IPS-NIHi7 (cell line): ENCODE data around the gene PRSS57.

Experiments
- DNase-seq: peaks from one replicate; pipeline ENCODE4 v3.0.0; 2012; ENCODE audit warnings: mixed read lengths; ENCODE audit errors: extremely low spot score

PRSS57 gene

DNA sequence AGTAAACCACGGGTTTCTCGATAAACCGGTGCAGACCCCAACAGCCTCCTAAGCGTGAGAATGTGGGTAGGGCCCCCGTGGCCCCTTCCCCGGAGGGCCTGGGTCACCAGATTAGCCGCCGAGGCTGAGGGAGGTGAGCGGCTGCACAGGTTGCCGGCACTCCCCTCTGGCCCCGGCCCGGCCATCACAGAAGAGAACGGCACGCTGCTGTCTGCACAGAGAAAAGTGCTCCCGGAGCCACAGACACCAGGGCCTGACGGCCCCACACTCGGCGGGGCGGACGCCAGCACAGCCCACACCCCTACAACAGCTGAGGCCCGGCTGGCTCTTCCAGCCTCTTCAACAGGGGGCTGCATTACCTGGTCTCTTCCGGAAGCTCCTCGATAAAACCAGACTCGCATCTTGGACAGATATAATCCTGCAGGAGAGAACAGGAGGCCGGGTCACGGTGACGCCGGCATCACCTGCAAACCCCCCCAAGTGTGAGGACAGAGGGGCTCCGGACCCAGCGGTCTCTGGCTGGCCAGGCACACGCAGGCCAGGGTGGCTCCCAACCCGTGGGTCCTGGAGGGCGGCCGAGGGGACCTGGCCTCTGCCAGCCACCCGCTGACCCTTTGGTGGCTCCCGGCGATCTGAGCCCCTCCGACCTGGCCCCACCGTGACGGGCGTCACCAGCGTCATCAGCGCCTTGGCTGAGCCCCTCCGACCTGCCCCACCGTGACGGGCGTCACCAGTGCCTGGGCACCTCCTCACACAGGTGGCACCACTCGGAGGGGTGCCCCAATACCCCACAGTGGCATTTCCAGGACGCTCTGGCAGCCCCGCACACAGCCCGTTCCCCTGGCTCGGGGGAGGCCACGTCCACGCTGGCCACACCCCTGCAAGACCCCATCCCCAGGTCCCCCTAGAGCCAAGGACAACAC is 42.5 kb downstream of the PRSS57 start:
- no peak for DNase-seq

DNA sequence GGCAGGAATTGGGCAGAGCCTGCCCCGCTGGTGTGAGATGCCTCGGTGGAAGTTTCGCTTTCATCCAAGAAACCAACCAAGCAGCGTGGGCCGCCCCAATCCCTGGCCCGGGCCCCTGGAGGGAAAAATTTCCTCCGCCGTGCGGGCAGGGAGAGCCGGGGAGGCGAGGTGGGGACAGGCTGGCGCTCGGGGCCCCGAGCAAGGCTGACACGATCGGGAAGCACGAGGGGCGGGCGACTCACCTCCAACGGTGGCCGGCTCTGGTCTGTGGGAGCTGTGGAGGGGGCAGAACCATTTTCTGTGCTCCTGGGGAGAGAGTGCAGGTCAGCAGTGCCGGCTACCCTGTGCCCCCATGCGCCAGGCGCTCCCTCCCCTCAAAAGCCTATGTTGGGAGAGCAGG is 43.3 kb downstream of the PRSS57 start:
- no peak for DNase-seq

DNA sequence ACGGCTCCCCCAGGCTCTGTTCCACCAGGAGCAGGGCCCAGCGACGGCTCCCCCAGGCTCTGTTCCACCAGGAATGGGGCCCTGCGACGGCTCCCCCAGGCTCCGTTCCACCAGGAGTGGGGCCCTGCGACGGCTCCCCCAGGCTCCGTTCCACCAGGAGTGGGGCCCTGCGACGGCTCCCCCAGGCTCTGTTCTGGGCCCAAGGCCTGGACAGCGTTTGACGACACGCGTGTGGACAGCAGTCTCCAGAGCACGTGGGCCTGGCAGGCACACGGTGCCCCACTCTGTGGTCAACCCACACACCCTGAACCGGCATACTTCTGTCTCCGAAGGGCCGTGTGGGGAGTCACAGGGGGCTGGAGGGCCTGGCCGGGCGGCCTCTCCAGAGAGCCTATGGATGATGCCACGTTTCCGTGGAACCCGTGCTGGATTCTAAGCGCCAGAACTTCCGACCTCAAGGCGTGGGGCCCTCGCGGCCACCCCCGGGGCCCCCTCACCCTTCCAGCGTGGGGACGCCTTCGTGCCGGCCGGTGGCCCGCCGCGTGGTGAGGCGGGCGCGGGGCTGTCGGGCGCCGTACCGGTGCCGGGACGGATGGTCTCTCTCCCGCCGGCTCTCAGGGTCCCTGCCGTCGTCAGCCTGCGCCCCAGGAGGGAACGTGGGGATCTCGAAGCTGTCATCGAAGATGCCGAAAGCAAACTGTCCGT is 44.0 kb downstream of the PRSS57 start:
- DNase-seq, result no peak

DNA sequence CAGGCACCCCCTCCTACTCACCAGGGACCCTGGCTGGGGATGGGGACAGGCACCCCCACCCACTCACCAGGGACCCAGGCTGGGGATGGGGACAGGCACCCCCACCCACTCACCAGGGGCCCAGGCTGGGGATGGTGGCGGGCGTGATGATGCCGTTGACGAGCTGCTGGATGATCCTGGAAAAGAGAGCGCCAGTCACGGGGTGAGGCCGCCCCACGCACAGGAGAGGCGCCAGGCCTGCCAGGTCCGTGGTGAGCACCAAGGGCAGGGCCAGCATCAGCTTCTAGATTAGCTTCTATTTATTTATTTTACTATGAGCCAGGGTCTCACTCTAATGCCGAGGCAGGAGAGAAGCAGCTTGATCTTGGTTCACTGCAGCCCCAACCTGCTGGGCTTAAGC is 45.1 kb downstream of the PRSS57 start:
- DNase-seq, result no peak

DNA sequence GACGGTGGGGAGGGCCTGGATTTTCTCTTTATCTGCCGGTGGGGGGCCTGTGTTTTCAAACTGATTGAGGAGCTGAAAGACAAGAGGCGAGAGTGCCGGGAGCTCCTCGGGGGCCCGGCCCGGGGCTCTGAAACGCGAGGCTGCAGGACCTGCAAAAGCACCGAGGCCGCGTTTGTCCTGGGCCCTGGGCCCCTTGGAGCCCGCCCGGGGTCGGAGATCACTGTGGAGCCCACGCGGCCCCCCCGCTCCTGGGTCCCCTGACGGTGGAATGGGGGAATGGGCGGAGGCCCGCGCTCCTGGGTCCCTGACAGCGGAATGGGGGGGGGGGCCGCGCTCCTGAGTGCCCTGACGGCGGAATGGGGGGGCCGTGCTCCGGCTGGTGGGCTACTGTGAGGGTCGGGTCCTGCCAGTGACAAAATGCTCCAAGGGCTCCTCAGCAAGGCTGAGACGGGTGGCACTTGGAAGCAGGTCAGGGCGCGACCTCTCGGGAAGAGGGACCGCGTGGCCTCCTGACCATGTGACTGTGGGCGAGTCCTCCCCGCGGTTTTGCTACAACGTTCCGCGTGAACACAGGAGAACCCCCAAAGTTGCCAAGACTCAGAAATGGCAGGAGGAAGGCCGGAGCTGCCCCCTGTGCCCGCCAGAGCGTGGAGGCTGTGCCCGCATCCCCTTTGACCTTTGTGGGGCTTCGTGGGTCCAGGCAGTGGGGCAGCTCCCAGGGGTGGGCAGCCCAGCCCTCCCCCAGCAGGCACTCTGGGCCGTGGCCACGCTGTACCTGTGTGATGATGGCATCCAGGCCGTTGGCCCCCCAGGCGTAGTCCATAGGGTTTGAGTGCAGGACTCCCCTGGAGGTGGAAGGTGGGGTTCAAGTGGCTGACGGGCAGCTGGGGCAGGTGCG is 46.1 kb downstream of the PRSS57 start:
- no peak for DNase-seq

DNA sequence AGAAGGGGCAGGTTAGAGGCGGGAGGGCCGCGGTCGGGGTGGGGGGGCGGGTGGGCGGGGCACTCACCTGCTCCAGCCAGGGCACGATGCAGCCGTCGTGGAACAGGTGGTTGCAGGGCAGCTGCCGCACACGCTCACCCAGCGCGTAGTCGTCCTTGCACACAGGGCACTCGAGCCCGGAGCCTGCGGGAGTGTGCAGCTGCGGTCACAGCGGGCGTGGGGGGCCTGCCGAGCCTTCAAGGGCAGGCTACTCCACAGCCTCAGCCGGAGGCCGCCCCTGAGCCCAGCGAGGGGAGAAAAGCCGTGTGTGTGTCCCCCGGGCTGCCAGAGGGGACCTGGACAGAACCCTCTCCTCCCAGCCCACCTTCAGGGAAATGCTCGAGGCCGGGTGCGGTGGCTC is 46.9 kb downstream of the PRSS57 start:
- no peak for DNase-seq

DNA sequence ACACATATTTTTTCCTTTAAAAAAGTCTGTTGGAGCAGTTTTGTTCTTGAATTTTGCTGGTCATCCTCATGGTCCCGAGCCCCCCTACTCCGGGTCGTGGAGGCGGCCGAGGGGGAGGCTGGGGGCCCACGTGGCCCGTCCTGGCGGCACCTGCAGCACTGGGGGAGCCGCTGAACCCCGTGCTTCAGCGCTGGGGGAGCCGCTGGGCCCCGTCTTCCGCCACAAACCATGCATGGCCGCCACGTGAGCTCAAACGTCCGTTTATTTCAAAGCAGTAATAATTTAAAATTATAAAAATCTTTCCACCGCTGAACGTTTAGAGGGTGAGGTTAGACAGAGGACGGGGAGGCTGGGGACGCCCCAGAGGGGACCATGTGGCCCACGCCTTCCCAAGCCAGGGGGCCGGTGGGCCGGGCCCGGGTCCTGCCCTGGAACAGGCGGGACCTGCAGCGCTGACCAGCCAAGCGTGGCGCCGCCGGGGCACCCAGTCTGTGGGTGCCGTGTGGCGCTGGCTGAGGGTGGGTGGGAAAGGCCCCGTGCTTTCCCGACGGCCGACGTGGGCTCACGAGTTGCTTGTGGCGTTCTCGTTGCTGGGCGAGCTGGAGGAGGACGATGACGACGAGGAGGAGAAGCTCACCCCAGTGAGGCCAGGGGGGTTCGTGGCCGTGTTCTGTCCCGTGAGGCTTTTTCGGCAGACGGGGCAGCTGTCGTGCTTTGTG is 47.5 kb downstream of the PRSS57 start:
- no peak for DNase-seq

DNA sequence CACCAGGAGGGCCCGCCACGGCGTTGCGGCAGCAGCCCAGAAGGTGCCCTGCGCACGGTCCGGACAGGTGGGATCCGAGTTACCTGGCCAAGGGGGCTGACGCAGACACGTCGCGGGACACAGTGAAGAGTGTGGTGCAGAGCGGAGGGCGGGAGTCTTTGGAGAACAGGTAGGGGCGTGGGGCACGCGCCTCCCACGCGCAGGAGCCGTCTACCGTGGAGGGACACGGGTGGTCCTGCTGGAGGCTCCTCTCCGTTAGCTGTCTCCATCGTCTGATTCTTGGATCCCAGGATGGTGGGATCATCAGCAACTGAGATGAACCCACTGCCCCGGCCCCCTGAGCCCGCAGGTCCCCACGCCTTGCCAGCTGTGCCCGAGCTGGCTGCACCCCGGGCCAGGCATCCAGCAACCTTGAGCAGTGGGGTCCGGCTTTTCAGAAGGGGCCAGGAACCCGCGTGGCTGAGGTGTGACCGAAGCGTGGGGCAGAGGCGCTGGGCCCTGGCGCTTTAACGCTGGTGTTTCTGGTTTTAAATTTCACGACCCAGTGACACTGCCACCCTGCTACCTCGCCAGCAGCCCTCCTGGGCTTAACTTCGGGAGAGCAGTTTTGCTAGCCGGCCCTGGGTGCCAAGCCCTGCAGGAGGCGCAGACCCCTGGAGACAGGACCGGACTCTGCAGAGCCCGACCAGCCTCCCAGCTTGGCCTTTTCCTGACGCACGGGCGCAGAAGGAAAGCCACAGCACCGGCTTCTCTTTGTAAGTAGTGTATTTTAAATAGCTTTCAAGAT is 48.3 kb downstream of the PRSS57 start:
- DNase-seq, result no peak

DNA sequence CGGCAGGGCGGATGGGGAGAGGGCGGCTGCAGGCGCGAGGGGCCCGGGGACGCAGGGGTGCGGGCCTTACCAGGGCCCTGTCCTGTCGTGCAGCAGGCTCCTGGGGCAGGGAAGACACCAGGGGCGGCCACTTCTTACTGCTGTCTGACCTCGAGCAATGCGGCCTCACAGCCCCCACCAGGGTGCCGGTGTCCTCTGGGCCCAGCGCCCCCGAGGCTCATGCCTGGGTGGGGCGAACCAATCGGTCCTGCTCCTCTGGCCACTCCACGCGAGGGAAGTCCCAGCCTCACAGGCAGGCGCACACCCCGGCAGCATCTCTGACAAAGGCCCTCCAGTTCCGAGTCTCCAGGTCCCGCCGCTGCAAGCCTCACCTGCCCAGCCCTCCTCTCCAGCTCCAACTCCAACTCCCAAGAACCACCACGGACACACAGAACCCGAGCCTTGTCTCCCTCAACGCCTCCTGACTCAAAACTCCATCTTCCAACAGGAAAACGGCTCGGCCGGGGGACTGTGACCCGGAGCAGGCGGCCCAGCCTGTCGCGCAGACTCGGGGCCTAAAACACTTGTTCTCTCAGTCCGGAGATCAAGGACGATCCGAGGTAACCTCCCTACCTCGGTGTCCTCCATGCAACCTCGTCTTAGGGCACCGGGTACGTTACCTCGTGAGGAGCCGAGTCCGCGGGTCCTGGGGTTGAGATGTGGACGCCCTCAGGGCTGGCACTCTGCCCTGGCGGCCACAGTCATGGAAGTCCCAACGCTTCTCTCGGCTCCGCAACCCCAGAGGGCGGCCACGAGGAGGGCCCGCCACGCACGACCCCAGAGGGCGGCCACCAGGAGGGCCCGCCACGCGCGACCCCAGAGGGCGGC is 49.1 kb downstream of the PRSS57 start:
- no peak for DNase-seq

DNA sequence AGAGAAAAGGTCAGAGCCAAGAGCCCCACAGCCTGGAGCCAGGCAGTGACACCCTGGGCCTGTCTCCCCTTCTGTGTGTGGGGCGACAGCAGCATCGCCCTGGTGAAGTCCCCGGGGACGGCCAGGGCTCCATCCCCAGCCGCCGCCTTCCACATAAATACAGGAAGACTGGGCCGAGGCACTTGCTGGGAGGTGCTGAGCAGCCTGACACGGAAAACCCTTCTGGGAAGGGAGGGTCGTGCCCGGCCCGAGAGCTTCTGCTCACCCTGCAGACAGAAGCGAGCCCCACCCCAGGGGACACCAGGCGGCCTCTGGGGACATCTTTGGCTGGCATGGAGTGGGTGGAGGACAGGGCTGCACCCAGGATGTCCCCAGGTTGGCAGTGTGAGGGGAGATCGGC is 50.5 kb downstream of the PRSS57 start:
- no peak for DNase-seq

DNA sequence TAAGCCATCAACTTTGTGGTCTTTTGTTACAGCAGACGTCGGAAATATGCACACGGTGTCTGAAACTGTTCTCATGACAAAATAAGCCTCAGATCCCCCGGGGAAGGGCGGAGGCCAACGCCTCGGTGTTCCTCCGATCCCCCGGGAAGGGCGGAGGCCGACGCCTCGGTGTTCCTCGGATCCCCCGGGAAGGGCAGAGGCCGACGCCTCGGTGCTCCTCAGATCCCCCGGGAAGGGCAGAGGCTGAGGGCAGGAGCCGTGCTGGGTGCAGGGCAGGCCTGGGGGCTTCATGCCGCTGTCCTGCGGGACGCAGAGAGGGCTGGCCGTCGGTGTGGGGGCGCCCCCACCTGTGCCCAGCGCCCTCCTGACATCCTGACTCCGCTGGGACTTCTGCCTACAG is 50.9 kb downstream of the PRSS57 start:
- DNase-seq, result no peak

DNA sequence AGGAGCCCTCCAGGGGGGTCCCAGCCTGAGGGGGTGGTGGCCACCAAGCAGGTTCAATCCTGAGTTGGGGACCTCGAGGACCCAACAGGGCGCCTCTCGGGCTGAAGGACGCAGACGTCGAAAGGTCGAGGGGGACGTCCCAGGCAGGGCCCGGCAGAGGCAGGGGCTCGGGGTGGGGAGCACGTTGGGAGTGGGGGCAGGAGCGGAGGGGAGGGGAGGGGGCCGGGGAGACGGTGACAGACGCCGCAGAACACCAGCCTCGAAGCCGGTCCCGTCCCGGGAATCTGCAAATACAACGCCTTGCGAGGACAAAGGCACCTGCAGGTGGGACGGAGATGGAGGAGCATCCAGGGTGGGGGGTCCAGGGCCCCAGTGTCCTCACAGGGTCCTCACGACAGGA is 51.5 kb downstream of the PRSS57 start:
- no peak for DNase-seq

DNA sequence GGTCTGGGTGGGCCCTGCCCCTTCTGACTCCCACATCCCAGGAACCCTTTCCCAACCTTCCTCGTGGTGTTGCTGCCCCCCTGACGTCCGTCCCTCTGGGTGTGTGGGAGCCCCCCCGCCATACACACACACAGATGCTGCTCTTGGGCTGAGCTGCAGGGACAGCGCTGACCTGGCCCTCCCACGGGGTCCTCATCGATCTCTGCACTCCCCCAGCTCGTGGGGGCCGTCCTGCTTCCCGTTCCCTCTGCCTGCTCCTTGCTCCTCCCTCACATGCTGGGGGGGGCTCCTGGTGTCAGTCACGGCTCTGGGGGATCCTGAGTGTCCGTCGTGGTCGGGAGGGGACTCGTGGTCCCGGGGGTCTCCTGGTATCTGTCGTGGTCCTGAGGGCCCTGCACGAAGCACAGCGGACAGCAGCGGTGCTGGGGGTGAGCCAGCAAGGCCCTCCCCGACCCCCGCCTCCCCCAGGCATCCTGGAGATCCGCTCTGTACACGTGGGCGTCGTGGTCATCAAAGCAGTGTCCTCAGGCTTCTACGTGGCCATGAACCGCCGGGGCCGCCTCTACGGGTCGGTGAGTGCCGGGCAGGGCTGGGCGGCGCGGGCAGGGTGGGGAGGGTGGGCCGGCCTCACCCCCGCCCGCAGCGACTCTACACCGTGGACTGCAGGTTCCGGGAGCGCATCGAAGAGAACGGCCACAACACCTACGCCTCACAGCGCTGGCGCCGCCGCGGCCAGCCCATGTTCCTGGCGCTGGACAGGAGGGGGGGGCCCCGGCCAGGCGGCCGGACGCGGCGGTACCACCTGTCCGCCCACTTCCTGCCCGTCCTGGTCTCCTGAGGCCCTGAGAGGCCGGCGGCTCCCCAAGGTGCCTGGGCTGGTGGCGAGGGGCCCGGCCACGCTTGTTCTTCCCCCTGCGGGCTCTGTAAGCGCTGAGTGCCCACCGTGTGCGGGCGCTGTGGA is 52.2 kb downstream of the PRSS57 start:
- no peak for DNase-seq

DNA sequence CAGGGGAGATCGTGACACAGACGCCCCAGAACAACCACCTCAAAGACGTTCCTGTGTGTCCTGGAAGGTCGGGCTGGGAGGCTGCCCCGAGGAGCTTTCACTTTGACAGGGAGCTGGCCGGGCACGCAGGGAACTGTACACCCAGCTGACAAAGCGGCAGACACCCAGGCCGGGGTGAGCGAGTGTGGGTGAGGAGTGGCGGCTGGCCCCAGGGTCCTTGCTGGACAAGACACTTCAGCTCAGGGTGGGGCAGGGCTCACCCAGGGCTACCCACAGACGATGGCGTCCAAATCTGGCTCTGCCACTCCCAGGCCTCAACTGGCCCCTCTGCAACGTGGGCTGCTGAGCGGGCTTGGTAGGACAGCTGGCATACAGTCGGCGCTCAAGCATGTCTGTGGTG is 53.5 kb downstream of the PRSS57 start:
- DNase-seq, result no peak

DNA sequence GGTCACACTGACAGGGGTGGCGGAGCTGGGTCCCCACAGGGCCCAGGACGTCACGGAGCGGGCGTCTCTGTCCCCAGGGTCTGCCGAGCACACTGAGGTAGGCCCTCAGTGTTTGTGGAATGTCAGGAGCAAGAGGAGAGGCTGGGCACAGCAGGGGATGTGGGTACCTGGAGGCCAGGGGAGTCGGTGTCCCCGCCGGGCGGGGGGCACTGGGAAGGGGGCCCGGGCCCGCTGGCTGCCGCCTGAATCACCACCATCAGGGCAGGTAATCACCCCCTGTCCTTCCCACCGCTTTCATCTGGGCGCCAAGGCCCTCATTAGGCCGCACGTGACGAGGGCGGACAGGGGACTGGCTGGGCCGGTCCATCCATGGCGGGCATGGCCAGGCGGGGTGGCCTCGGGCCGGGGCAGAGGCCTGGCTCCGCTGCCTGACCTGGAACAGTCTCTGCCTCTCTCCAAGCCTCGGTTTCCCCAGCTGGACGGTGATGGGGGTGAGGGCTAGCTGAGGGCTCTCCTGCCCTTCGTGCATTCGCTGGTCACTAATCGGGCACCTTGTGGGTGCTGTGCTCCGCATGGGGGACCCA is 54.6 kb downstream of the PRSS57 start:
- no peak for DNase-seq

DNA sequence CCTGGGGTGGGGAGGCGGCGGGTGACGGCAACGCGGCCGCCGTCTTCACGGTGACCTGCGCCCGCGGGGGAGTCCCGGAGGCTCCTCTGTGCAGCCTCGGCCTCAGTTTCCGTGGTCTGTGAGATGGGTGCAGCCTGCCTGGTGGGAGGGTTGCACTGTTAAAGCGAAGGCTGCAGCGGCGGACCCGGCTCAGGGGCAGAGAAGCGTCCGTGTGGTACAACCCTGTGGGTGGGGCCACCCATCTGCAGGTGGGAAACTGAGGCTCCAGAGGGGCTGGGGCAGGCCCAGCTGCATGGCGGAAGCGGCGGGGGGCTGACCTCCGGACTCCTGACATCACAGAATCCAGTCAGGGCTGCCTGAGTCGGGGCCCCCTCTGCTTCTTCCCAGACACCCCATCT is 55.1 kb downstream of the PRSS57 start:
- no peak for DNase-seq

DNA sequence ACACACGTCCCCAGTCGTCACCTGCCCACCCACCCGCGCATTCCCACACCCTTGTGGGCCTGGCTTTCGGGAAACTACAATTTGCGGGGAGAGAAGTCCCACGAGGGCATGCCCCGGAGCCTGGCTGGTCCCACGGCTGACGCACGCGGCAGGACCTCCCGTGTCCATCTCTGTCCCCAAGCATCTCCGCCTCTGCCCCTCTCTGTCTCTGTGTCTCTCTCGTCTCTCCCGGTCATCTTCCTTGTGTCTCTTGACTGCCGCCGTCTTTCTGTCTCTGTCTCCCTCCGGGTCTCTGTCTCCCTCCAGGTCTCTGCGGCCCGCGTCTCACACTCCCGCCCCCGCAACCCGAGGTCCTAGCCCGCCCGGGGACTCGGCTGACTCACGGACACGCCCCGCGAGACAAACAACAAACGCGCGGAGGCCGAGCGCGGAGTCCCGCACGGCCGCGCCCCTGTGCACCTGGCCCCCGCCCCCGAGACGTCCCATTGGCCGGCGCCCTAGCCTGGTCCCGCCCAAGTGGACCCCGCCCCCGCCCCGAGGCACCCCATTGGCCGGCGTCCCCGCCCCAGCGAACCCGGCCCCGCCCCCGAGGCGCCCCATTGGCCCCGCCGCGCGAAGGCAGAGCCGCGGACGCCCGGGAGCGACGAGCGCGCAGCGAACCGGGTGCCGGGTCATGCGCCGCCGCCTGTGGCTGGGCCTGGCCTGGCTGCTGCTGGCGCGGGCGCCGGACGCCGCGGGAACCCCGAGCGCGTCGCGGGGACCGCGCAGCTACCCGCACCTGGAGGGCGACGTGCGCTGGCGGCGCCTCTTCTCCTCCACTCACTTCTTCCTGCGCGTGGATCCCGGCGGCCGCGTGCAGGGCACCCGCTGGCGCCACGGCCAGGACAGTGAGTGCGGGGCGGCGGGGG is 55.7 kb downstream of the PRSS57 start, which contains the start of gene FGF22:
Gene FGF22 (plus strand): TSS at position 627 of the 908 bp plus-strand sequence. CDS start 47 bp downstream, at position 674.
- peak; percentile 99 for DNase-seq
